NCI-H2227 (cell line): ENCODE measurements around the gene ZNF217.
"Not testable (repeated sequence)": the region's sequence is repeated elsewhere in the genome, so short reads cannot be mapped to it uniquely, and the experiment has no call there.

Experiments used
- DNase-seq: peaks from one replicate; lab custom pipeline; 2025; ENCODE audit not compliant: unreplicated experiment; lab: John Stamatoyannopoulos, UW

ZNF217 gene

DNA sequence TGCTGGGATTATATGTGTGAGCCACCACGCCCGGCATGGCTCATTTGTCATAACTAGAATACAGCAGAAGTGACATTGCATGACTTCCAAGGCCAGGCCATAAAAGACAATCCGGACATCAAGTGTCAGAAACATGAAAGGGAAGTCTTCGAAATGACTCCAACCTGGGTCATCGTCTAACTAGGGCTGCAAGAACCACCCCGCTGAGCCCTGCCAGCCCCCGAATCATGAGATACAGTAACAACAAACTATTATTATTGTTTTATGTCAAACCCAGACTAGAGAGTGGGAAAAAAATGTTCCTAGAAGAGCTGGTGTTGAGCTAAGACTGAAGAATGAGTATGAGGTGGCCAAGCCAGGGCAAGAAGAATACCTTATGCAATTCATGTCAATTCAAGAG, 59.6 kb downstream of the ZNF217 start:
- DNase-seq: no peak

DNA sequence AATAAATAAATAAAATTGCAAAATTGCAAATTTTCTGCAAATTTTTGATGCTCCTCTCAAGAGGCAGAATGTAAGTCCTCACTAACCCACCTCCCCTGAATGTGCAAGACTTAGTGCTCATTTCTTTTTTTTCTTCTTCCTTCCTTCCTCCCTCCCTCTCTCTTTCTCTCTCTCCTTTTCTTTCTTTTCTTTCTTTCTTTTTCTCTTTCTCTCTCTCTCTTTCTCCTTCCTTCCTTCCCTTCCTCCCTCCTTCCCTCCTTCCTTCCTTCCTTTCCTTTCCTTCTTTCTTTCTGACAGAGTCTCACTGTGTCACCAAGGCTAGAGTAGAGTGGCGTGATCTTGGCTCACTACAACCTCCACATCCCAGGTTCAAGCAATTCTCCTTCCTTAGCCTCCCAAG, 60.1 kb downstream of the ZNF217 start:
- DNase-seq: no peak

DNA sequence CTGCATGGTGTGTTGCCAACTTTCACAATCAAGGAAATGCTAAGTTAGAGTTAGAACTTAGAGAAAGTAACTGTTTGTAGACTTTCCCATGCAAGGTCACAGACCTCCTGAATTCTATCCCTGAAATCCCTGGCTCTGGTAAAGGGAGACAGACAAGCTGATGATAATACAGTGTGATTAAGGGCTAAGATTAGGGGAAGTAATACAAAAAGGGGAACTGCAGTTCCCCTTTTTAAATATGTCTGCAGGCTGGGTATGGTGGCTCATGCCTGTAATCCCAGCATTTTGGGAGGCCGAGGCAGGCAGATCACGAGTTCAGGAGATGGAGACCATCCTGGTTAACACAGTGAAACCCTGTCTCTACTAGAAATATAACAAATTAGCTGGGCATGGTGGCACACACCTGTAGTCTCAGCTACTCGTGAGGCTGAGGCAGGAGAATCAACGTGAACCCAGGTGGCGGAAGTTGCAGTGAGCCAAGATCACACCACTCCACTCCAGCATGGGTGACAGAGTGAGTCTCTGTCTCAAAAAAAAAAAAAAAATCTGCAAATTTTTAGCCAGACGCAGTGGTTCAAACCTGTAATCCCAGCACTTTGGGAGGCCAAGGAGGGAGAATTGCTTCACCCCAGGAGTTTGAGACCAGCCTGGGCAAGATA, 60.9 kb downstream of the ZNF217 start:
- not testable (repeated sequence) for DNase-seq

DNA sequence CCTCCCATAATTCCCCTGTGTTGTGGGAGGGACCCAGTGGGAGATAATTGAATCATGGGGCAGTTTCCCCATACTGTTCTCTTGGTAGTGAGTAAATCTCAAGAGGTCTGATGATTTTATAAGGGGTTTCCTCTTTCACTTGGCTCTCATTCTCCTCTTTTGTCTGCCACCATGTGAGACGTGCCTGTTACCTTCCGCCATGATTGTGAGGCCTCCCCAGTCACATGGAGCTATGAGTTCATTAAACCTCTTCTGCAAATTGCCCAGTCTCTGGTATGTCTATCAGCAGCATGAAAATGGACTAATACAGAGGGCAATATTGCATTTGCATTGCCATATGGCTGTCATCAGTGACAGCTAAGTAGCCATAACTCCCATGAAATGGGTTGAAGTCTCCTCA, 63.2 kb downstream of the ZNF217 start:
- DNase-seq: no peak

DNA sequence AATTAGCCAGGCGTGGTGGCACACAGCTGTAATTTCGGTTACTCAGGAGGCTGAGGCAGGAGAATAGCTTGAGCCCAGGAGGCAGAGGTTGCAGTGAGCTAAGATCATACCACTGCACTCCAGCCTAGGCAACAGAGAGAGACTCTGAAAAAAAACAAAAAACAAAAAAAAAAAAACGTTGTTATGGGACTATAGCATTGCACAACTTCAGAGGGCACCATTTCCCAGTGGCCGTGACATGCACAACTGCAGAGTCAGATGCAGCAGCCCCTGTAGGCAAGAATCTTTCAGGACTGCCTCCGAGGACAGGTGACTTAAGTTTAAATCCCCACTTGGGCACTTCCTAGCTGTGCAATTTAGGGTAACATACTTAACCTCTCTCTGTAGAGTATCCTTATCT, 64.0 kb downstream of the ZNF217 start:
- DNase-seq: no peak

DNA sequence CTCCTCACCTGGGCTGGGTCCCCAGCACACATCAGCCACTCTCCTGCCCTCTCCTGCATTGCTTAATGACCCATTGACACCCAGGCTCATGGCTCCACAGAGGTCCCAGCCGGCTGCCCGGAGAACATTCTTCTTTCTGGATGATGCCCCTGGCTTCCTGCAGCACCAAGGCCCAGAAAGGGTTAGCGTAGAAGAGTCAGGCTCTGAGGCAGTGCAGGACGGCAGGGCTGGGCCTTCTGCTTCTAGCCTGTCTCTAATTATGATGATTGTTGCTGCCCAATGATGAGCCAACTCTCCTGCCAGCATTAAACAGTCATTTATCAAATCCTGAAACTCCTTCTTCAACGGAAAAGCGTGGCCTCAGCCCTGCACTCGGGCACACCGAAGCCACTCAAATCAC, 66.4 kb downstream of the ZNF217 start:
- peak; percentile 8 for DNase-seq

DNA sequence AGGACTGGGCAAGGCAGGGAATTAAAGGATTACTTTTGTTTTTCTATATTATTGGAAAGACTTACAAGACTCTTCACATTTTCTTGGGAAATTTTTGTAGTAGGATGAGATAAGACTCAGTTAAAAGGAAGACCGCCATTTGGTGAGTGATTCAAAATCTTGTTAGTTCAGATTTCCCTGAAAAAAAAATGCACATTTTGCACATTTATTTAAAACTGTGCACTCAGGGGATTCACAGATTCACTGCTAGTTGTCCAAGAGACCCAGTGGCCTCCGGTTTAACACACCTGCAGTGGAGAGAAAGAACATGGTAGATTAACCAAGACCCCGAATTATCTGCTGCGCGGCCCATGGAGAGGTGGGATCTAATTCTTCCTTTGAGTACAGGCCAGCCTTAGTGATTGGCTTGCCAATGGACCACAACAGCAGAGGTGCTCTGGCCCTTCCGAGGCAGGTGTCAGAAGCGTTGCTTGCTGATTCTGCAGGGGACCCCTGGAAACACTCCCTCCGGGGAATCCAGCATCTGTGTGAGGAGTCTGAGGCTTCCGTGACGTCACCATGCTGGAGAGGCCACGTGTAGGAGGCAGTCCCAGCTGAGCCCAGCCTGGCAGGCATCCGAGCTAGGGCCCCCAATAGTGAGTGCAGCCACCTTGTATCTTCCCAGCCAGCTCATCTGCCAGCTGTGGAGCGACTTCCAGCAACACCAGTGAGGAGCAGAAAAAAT, 68.9 kb downstream of the ZNF217 start:
- peak; percentile 69 for DNase-seq

DNA sequence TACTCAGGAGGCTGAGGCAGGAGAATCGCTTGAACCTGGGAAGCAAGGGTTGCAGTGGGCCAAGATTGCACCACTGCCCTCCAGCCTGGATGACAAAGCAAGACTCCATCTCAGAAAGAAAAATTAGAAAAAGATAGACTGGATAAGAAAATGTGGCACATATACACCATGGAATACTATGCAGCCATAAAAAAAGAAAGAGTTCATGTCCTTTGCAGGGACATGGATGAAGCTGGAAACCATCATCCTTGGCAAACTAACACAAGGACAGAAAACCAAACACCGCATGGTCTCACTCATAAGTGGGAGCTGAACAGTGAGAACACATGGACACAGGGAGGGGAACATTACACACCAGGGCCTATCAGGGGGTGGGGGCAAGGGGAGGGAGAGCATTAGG, 70.0 kb downstream of the ZNF217 start:
- not testable (repeated sequence) for DNase-seq

DNA sequence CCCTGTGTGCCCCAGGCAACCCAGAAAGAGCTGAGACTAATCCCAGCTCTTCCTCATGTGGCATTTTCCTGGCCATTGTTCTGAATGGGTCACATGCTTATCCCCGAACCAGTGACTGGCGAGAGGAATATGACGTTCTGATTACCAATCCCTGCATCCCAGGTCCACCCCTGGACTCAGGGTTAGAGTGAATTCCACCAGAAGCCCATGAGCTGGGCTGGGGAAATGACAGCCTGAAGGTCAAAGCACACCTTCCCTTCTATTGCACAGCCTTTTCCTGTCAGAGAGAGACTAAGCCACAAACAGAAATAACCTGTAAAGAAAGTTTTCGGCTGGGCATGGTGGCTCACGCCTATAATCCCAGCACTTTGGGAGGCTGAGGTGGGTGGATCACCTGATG, 70.9 kb downstream of the ZNF217 start:
- DNase-seq: no peak

DNA sequence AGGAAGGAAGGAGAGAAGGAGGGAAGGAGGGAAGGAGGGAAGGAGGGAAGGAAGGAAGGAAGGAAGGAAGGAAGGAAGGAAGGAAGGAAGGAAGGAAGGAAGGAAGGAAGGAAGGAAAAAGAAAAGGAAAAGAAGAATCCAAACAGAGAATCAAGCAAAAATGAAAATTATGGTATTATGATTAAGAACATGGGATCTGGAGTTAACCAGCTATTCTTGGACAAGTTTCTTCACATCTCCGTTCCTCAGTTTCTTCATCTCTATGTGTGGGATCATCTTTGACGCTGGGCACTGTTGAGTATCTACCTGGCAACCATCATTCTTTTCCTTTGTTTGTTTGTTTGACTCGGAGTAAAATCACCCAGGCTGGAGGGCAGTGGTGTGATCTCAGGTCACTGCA, 71.6 kb downstream of the ZNF217 start:
- no peak for DNase-seq

DNA sequence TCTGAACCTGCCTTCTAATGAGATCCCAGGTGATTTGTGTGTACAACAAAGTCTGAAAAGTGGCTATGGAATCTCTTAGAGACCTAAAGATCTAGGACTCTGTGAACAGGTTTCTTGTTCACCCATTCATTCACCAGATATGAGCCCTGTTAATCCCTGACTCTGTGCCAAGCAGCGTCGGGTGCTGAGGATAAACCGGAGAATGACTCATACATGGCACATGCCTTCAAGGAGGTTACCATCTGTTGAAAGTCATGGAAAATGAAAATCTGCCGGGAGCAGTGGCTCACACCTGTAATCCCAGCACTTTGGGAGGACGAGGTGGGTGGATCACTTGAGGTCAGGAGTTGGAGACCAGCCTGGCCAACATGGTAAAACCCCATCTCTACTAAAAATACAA, 72.2 kb downstream of the ZNF217 start:
- DNase-seq: not testable (repeated sequence)

DNA sequence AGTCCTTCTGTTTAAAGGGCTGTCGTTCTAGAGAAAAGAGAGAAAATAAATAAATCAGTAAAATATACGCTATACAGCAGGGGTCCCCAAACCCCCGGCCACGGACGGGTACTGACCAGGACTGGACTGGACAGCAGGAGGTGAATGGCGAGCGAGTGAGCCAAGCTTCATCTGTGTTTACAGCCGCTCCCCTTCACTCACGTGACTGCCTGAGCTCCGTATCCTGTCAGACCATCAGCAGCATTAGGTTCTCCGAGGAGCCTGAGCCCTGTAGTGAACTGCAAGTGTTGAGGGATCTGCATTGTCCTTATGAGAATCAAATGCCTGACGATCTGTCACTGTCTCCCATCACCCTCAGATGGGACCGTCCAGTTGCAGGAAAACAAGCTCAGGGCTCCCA, 76.5 kb downstream of the ZNF217 start:
- DNase-seq: peak; percentile 61
